Measurements from ENCODE around the gene EPHA8. TPM values are rescaled to one million over a fixed set of nuclear protein-coding genes. Genes with fewer than 3 reads are reported as not detected.

Gene EPHA8
- total and polyA plus RNA-seq, 2 of the 4 experiments (the other 2 are of a cell fraction): not detected

DNA sequence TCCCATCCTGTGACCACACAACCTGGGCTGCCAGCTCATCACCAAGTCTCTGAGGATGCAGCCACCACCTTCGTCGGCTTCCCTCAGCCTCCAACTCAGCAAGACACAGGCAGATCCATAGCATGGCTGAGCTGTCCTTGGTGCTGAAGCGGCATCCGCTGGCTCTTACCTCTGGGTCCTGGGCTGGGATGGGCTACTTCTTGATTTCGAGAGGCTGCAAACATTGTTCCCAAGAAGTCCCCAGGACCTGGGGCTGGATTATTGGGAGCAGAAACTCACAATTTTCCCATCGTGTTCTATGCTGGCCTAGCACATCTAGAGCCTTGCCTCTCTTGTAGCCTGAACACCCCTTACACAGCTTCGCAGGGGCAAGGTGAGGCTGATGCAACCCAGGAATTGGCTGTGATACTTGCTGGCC lies 48.2 kb downstream of the EPHA8 start:
- Histone ChIP-seq H2AK5ac (ENCODE audit: low read depth, low read length) (no peak overlapping the region), H2AFZ (replicated peaks; ENCODE audit: low read length, poor library complexity) (no peak overlapping the region), H3K14ac (replicated peaks; ENCODE audit: low read depth, low read length) (no peak overlapping the region), H3K9ac (ENCODE audit: low read depth, low read length) (no peak overlapping the region), H3K27me3 (ENCODE audit: control insufficient read depth, insufficient read depth, low read length) (peaks cover 30% of the 10 kb centered on the region), H2BK5ac (ENCODE audit: low read depth, low read length, poor library complexity, severe bottlenecking) (no peak overlapping the region), H3K27ac (ENCODE audit: insufficient read depth, low read length) (no peak overlapping the region), H4K5ac (ENCODE audit: low read depth, low read length) (no peak overlapping the region), H3K4ac (ENCODE audit: low read depth, low read length) (no peak overlapping the region), H3K23ac (ENCODE audit: low read depth, low read length) (no peak overlapping the region), H2BK120ac (ENCODE audit: low read depth, low read length) (no peak overlapping the region), H3K9me3 (ENCODE audit: control insufficient read depth, insufficient read depth, low read length) (no peaks in the 10 kb centered on the region), H3K4me1 (ENCODE audit: control insufficient read depth, insufficient read depth, low read length) (no peaks in the 10 kb centered on the region), H3K79me1 (ENCODE audit: low read depth in 1 of 2, low read length in 2 of 2) (no peaks in the 10 kb centered on the region), H4K91ac (ENCODE audit: insufficient read depth, low read depth, low read length) (no peak overlapping the region), H4K8ac (ENCODE audit: low read depth in 2 of 2, low read length in 2 of 2) (no peak overlapping the region), H3K18ac (ENCODE audit: low read depth, low read length) (no peak overlapping the region), H3K56ac (ENCODE audit: extremely low read depth, insufficient read depth, low read length) (no peak overlapping the region), H3K36me3 (ENCODE audit: control insufficient read depth, insufficient read depth, low read length) (no peaks in the 10 kb centered on the region), H2BK15ac (ENCODE audit: low read depth, low read length) (no peak overlapping the region), H3K4me2 (ENCODE audit: low read depth, low read length) (no peak overlapping the region), H2AK9ac (replicated peaks; ENCODE audit: low read depth, low read length, poor library complexity) (no peak overlapping the region), H3K9me1 (ENCODE audit: insufficient read depth, low read length) (no peaks in the 10 kb centered on the region; the same call in 1 of the 2 replicates), H3K4me3 (ENCODE audit: insufficient read depth, low read depth, low read length) (no peak overlapping the region), H4K20me1 (ENCODE audit: insufficient read depth, low read length) (peaks cover 4% of the 10 kb centered on the region; the same call in 1 of the 2 replicates), H2BK20ac (ENCODE audit: low read depth, low read length) (no peak overlapping the region)
- dilution Hi-C loops (cut with HindIII; ENCODE audit: low sequenced_read_pairs, unreplicated experiment): no loop called here
- 10% methylated on average over 2 of the region's 7 CpGs; no CpG with 5 or more reads in 1 of the 2 experiments for WGBS, 2 experiments (ENCODE audit: extremely low coverage in 2 of 2, insufficient read length in 1 of 2)
- POLR2A ChIA-PET (ENCODE audit: unreplicated experiment): no interaction called here
- intact Hi-C loops (cut with micrococcal nuclease): no loop called here
- peak; percentile 56 for DNase-seq
- peak; percentile 81 for ATAC-seq (ENCODE audit: low read depth)
- in situ Hi-C loops (cut with MboI; ENCODE audit: low sequenced_read_pairs): no loop called here
- CTCF ChIA-PET: no interaction called here
- no TSS peak for BruUV-seq (replicated peaks)
- TF ChIP-seq ELK1 (IDR thresholded peaks at IDR 0.05; ENCODE audit: borderline replicate concordance, low read depth, low read length) (no peak), BHLHE40 (IDR thresholded peaks at IDR 0.05; ENCODE audit: low read depth, low read length) (no peak), NFE2L2 (IDR thresholded peaks at IDR 0.05; ENCODE audit: low read depth, low read length) (no peak), MAFK (IDR thresholded peaks at IDR 0.05; ENCODE audit: low read depth, low read length) (no peak), CEBPB (IDR thresholded peaks at IDR 0.05; ENCODE audit: low read depth, low read length) (no peak)
- TF ChIP-seq, protein P1, sequence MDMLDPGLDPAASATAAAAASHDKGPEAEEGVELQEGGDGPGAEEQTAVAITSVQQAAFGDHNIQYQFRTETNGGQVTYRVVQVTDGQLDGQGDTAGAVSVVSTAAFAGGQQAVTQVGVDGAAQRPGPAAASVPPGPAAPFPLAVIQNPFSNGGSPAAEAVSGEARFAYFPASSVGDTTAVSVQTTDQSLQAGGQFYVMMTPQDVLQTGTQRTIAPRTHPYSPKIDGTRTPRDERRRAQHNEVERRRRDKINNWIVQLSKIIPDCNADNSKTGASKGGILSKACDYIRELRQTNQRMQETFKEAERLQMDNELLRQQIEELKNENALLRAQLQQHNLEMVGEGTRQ (IDR thresholded peaks at IDR 0.05; ENCODE audit: low read depth, low read length): no peak
